ENCODE results near the gene ASTN2.

The ASTN2 gene

DNA sequence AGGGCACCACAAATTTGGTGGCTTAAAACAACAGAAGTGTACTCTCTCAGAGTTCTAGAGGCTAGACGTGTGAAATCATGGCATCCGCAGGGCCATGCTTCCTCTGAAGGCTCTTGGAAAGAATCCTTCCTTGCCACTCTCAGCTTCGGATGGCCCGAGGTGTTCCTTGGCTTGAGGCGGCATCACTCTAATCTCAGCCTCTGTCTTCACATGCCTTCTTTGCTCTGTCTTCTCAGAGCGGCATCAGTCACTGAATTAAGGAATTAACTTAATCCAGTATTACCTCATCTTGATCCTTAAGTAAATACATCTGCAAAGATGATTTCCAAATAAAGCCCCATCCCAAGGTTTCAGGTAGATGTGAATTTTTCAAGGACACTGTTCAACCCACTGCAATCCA lies 938.9 kb downstream of the ASTN2 start:
- TF ChIP-seq, protein P1, sequence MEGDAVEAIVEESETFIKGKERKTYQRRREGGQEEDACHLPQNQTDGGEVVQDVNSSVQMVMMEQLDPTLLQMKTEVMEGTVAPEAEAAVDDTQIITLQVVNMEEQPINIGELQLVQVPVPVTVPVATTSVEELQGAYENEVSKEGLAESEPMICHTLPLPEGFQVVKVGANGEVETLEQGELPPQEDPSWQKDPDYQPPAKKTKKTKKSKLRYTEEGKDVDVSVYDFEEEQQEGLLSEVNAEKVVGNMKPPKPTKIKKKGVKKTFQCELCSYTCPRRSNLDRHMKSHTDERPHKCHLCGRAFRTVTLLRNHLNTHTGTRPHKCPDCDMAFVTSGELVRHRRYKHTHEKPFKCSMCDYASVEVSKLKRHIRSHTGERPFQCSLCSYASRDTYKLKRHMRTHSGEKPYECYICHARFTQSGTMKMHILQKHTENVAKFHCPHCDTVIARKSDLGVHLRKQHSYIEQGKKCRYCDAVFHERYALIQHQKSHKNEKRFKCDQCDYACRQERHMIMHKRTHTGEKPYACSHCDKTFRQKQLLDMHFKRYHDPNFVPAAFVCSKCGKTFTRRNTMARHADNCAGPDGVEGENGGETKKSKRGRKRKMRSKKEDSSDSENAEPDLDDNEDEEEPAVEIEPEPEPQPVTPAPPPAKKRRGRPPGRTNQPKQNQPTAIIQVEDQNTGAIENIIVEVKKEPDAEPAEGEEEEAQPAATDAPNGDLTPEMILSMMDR (conservative IDR thresholded peaks at IDR 0.05): no peak
- TF ChIP-seq ZFX (IDR thresholded peaks at IDR 0.05): no peak
- H3K27ac ChIP-seq: no peak overlapping the region

DNA sequence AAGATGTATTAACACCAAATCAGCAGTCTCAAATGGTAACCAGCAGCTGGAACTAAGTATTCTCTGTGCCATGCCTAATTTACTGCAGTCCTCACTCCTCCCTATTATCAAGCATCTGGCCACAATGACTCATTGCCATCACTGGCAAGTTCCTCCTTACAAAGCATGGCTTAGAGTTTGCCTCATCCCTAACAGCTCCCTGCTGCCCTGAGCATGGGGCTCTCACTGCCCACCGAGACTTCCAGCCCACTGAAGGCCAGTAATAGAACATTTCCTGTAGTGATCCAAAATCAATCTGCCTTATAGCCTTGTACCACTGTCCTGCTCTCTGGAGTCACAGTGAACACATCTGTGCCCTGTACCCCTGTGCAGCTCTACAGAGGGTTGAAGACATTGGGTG lies 939.7 kb downstream of the ASTN2 start:
- TF ChIP-seq, protein P1 (conservative IDR thresholded peaks at IDR 0.05): no peak
- TF ChIP-seq ZFX (IDR thresholded peaks at IDR 0.05): no peak
- no peak overlapping the region for H3K27ac ChIP-seq

DNA sequence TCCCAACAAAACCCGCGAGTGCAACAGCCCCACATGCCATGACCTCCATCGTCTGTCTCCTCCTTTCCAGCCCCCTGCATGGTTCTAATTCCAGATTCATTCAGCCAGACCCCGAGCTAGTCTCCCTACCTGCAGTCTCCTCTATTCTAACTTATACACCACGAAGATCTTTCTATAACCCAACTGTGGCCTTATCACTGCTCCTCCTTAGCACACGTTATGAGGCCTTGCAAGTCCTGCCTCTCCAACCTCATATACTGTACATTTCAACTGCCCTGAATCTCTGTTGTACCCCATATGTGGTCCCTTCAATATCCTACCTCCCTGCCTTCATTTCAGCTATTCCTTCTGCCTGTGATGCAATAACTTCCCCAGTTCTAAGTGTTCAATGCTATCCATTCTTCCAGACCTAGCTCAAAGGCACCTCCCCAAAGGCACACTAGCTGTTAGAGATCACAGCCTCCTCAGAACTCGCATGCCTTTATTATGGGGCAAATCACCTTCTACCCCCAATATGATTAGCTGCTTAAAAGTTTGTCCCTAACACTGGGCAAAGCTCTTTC lies 942.8 kb downstream of the ASTN2 start:
- H3K27ac ChIP-seq: no peak overlapping the region
- no peak for TF ChIP-seq ZFX (IDR thresholded peaks at IDR 0.05)
- TF ChIP-seq, protein P1 (conservative IDR thresholded peaks at IDR 0.05): no peak

DNA sequence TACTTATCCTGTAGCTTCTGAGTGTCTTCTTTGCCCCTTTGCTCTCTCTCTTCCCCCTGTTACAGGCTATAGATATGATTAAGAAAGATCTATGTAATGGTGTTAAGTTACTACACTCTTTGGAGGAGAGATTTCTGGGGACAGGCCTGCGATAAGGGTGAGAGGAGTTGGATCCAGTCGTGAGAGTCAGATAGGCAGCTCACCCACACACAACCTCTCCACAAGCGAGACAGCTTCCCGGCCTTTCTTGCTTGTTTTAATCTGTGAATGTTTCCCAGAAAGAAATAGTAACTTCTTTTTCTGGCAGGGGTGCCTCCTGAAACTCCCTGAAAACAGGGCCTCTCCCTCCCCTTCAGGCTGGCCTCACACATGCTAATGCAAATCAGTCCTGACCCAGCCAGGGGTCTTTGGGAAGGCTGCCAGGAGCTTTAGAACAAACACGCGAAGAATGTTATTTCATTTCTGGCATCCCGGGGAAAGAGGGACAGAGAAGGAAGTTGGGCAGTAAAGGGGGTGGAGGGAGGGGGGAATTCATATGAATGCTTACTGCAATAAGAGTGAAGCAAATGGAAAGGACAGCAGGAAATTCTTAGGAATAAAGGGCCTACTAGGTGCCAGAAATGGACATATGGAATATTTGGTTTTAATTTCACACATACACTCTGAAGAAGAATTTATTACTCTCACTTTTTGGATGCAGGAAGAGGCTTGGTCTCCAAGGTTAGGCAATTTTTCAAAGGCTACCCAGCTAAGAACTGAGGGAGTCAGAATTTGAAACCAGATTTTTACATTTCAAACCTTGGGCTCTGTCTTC lies 943.6 kb downstream of the ASTN2 start:
- H3K27ac ChIP-seq: no peak overlapping the region

DNA sequence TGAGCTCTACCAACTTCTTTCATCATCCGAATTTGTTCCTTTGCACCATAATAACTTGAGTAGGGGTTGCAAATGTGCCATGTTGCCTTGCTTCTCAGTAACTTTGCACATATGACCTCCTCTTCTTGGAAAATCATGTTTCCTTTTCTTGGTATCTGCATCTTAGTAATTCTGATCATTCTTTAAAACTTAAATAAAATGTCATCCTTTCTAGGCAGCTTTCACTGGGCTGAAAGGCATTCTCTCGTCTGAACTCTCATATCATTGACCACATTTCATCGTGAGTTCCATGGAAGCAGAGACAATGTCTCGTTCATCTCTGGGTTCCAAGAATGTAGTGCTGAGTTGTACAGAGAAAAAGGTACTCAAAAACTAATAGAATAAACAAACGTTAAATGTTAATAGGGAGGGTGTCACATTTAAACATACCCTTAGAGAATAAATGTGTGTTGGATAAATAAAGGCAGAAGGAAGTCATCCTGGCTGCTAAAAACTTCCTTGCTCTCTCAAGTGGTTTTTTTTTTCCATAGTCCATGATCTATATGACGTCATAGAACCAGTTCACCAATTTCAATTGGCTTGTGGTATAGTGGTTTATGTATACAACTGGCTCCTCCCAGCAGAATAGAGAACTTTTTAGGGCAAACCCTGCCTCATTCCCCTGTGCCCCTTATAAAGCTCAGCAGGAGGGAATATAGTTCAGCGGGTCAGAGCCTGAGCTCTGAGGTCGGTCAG lies 945.9 kb downstream of the ASTN2 start:
- no peak for TF ChIP-seq ZFX (IDR thresholded peaks at IDR 0.05)
- TF ChIP-seq, protein P1 (conservative IDR thresholded peaks at IDR 0.05): no peak
- H3K27ac ChIP-seq: no peak overlapping the region

More for the DNA sequence above, 943.6 kb downstream of the ASTN2 start:
- no peak for TF ChIP-seq ZFX (IDR thresholded peaks at IDR 0.05)
- TF ChIP-seq, protein P1 (conservative IDR thresholded peaks at IDR 0.05): no peak

DNA sequence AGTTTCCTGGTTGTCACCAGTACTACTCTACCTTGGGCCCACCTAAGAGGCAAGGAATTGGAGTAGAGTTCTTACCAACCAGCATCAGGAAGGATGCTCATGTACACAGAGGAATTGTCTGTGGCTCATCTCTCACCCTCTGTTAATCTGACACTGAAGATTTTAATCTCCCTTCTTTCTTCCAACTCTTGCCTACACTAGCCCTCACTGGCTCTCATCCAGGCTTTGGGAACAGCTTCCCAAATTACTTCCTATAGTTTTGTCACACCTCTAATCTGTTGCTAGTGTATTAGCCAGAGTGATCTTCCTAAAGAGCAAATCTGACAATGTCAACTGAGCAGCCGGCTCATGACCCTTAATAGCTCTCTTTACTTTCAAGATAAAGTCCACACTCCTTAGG lies 946.5 kb downstream of the ASTN2 start:
- TF ChIP-seq ZFX (IDR thresholded peaks at IDR 0.05): no peak
- TF ChIP-seq, protein P1 (conservative IDR thresholded peaks at IDR 0.05): no peak
- no peak overlapping the region for H3K27ac ChIP-seq
